HG02852 (cell line): ENCODE data around the gene PHF2.
"Not testable (repeated sequence)": the region's sequence is repeated elsewhere in the genome, so short reads cannot be mapped to it uniquely, and the experiment has no call there.

Experiments used
- ATAC-seq: cut with Tn5 transposase; IDR thresholded peaks from one replicate; pipeline ENCODE4 v1.9.1; 2021; ENCODE audit warnings: mild to moderate bottlenecking, moderate library complexity; ENCODE audit not compliant: unreplicated experiment

PHF2 gene

DNA sequence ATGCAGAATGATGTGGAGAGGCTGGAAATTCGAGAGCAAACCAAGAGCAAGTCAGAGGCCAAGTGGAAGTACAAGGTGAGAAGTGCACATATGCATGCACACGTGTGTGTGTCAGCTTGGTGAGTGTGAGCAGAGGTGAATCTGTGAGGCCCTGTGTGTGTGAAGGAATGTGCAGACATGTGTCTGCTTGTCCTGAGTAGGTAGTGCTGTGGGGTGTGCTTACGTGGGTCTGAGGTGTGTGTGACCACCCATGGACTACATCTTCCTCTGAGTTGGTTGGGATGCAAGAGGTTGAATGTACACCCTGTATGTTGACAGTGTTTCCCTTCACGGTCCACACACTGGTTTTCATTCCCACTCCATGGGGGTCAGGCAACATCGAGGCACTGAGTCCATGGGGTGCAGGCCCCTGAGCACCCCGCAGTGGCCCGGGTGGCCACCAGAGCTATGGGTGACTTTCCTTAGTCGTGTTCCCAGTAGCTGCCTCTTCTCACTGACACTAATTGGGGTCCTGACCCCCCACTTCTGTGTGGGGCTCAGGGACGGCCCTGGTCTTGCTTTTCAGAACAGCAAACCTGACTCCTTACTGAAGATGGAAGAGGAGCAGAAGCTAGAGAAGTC is 86.7 kb downstream of the PHF2 start:
- ATAC-seq = no peak

DNA sequence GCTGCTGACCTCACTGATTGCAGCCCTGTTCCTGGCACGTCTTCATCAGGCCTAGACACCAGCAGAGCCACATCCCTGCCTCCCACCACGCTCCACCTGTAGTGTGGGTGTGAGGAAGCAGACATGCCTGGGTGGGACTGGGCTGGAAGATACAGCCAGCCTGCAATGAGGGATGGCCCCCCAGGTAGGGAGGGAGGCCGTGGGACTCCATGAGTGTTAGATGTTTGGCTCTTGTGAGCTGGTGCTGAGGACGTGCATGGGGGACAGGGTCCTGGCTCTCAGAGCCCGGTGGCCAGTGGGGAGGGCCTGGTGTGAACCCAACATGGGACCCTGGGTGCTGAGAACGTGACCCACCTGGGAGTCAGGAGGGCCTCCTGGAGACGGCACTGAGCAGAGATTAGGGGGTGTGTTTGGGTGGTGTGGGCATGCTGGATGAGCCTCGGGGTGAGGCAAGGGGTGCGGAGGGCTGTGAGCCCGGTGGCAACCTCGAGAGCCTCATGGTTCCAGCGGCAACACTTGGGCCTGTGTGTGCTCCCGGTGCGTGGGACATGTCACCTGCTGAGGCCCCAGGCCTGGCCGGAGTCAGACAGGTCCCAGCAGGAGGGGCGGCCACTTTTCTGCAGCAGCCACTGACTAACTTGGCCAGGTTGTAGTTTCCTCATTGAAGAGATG is 87.6 kb downstream of the PHF2 start:
- ATAC-seq = no peak

DNA sequence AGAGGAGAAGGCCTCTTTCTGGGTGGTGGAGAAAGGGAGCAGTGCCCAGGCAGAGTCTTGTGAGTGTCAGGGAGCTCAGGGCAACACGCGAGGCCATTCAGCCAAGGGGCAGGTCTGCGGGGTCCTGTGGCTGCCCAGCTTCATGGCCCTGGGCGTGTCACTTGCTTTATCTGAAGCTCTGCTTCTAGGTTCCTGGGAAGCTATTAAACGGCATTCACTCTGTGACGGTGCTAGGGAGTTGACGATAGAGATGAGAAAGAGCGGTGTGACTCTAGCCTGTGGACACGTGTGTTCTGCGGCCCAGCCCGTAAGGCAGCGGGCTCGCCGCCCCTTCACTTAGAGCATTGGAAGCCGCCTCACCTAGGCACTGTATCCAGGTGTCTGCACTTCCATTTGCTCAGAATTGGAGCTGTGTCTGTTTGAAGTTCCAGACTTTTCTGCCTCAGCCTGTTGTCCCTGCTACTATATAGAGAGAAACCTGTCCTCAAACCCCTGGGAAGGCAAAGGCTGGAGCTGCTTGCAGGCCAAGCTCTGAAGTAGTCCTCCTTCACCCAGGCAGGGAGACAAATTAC is 88.3 kb downstream of the PHF2 start:
- no peak for ATAC-seq

DNA sequence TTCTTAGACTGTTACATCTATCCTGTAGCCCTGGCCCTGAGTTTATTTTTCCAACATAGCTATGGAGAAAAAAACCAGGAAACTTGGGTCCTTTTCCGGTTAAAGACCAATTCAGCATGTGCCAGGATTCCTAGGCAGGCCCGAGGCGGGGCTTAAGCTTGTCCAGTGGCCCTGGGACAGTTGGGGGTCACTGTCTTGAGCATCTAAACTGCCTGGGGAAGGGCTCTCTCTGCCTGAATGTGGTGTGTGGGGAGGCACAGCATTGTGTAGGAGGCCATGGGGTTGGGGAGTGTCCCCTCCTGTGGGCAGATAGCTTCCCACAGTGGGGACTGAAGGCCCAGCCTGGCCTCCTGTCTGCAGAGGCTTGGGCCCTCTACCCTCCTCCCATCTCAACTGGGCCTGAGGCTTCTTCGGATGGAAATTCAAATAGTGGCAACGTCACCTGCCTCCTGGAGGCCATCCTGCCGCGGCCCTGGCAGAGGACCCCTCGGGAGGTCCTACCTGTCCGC is 88.8 kb downstream of the PHF2 start:
- no peak for ATAC-seq

DNA sequence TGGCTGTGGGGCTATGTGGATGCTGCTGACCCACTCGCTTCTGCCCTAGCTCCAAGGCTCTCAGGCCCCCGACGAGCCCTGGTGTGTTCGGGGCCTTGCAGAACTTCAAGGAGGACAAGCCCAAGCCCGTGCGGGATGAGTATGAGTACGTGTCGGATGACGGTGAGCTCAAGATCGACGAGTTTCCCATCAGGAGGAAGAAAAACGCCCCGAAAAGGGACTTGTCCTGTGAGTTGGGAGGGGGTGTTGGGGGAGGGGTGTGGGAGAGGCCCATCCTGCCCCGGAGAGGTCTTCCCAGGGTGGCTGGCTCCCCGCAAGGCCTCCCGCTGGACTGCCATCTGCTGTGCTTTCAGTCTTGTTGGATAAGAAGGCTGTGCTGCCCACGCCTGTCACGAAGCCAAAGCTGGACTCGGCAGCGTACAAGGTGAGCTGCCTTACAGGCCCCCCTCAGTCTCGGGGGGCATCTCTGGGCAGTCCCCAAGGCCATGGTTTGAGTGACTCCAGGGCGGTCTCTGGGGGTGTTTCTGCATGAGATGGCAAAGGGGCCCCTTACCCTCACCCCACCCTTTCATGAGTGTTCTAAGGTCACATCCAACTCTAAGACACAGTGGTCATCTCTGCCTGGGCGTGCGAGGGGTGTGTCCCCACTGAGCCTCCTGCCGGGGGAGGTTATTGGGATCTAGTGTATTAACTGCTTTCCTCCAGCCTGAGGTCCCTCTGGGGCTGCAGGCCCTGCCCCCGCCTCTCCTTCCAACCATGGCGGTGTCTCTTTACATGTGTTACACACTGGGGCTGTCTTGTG is 89.5 kb downstream of the PHF2 start:
- ATAC-seq = no peak

DNA sequence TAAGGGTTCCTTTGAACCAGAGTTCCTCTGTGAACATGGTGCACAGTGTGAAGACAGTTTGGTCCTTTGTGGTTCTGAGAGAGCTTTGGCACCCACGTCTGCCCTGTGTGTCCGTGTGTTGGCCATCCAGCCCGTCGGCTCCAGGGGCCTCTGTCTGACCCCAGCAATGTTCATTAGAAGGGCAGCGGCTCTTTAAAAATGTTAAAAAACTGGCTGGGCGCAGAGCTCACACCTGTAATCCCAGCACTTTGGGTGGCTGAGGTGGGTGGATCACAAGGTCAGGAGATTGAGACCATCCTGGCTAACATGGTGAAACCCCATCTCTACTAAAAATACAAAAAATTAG is 90.0 kb downstream of the PHF2 start:
- ATAC-seq = not testable (repeated sequence)

DNA sequence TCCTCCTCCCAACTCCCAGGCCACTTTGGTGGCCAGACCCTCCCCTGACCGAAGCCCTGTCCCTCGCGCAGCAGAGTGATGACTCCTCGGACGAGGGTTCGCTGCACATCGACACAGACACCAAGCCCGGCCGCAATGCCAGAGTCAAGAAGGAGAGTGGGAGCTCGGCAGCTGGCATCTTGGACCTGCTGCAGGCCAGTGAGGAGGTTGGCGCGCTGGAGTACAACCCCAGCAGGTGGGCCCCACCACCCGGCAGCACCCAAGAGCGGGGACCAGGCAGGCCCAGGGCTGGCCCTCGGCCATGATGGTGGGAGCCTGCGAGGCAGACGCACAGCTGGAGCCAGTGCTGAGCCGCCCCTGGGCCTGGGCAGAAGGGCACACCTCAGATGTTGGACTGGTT is 90.6 kb downstream of the PHF2 start:
- ATAC-seq = no peak

DNA sequence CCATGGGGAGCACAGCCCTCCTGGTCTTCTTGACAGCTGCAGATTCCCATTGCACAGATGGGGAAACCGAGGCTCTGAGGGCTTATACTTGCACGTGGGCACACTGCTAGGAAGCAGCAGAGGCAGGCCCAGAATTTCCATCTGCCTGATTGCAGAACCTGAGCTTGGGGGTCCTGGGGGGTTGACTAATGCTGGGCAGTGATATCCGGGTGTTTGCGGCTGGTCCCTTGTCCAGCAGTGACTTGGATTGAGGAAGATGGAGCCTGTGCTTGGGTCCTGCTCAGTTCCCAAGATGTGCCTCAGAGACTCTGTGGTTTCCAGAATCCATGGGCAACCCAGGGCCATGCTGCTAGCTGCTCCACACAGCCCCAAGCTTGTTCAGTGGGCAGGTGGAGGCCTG is 91.2 kb downstream of the PHF2 start:
- ATAC-seq = no peak

DNA sequence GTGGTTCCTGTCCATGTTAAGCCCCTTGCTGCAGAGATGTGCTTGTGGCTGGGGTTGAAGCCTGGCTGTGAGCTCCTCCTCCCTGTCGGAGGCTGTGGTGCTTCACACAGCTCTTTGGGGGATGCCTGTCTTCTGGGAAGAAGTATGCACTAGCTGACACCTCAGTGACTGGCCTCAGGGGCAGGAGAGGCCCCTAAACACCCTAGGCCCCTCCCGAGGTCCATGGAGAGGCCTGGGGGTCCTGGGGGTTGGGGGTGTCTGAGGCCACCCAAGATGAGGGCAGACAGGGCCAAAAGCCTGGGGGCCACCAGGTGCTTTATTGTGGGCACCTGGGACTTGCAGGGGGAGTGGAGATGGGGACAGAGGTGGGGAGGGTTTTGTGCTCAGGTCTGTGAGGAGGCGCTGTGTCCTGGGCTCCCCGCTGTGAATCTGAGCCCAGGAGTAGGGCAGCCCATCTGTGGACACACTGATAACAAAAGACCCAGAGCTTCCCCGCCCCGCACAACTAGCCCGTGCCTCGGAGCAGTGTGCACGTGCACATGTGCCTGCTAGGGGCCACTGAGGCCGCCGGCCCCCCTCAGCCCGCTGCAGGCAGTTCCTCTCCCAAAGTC is 92.0 kb downstream of the PHF2 start:
- no peak for ATAC-seq

DNA sequence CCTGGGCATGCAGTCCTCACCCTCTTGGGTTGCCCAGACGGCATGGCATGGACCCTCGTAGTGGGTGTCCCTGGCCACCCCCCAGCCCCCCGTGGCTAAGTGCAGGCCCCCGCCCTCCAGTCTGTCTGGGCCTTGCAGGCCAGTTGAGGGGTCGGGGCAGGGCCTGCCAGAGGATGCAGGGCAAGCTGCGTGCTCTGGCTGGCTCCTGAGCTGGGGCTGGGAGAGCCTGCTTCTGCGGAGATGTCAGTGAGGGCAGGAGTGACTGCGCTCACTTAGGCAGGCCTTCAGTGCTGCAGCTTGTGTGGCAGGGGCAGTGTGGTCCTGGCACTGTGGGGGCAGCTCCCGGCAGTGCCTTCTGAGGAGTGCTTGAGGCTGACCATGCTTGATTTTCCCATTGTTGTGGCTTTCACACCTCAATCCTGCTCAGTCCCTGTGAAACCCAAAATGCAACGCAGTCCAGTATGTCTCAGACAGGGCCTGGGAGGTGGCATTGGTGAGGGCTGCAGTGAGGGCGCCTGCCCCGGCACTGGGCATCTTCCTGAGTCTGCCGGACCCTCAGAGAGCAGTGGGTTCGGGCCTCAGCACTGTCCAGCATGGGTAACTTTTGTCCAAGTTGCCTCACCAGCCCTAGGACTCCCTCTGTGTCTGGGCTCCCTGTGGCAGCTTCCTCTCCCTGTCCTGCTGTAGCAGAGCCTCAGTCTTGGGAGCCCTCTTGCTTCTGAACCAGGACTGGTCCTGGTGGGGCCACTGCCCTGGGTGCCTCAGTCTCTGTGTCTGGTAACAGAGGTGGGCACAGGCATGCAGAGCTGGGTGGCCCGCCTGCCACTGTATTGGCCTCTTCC is 93.0 kb downstream of the PHF2 start:
- ATAC-seq = no peak

DNA sequence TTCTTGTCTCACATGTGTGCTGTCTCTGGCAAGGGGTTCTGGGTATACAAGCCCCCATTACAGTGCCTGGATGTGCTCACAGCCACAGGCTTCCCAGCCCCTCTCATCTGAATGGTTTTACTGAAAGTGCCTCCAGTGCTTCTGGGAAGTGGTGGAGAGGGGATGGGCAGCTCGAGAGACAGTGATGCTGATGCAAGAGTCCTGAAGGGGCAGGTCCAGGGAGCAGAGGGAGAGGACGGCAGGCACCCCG is 93.5 kb downstream of the PHF2 start:
- no peak for ATAC-seq

DNA sequence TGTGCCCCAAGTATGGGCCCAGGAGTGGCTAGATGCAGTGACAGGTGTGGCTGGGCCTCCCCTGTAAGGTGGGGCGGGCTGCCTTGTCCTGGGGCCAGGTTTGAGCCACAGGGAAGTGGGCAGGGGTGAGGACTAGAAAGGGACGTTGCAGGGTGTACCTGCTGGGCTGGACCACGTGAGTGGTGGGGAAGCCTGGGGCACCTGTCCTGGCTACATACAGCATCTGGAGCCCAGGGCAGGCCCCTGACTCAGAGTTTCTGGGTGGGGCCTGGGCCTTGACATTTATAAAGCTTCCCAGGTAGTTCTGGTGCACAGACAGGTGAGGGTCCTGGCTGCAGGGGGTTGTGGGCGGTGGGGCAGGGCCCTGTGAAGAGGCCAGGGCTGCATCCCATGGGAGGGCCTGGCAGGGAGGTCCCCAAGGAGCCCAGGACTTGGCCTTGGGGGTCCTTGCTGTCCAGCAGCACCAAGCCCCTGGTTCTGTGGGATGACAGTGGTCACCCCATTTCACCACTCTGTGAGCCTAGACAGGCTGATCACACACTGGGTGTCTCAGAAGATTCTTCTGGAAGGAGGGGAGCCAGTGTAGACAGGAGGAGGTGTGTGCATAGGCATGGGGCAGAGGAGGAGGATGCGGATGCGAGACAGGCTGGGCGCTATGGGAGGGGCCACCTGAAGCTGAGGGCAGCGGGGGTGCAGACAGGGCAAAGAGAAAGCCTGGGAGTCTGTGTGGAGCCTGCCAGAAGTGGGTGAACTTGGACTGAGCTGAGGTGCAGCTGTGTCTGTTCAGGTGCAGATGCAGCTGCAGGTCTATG is 94.0 kb downstream of the PHF2 start:
- no peak for ATAC-seq

DNA sequence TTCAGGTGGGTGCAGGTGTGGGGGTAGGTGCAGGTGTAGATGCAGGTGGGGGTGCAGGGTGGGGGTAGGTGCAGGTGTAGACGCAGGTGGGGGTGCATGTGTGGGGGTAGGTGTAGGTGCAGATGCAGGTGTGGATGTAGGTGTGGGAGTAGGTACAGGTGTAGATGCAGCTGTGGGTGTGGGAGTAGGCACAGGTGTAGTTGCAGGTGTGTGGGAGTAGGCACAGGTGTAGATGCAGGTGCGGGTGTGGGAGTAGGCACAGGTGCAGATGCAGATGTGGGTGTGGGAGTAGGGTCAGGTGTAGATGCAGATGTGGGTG is 94.6 kb downstream of the PHF2 start:
- no peak for ATAC-seq

DNA sequence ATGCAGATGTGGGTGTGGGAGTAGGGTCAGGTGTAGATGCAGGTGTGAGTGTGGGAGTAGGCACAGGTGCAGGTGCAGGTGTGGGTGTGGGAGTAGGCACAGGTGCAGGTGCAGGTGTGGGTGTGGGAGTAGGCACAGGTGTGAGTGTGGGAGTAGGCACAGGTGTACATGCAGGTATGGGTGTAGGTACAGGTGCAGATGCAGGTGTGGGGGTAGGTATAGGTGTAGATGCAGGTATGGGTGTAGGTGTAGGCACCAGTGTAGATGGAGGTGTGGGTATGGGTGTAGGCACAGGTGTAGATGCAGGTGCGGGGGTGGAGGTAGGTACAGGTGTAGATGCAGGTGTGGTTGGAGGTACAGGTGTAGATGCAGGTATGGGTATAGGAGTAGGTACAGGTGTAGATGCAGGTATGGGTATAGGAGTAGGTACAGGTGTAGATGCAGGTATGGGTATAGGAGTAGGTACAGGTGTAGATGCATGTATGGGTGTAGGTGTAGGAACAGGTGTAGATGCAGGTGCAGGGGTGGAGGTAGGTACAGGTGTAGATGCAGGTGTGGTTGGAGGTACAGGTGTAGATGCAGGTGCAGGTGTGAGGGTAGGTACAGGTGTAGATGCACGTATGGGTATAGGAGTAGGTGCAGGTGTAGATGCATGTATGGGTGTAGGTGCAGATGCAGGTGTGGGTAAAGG is 96.1 kb downstream of the PHF2 start:
- ATAC-seq = not testable (repeated sequence)

DNA sequence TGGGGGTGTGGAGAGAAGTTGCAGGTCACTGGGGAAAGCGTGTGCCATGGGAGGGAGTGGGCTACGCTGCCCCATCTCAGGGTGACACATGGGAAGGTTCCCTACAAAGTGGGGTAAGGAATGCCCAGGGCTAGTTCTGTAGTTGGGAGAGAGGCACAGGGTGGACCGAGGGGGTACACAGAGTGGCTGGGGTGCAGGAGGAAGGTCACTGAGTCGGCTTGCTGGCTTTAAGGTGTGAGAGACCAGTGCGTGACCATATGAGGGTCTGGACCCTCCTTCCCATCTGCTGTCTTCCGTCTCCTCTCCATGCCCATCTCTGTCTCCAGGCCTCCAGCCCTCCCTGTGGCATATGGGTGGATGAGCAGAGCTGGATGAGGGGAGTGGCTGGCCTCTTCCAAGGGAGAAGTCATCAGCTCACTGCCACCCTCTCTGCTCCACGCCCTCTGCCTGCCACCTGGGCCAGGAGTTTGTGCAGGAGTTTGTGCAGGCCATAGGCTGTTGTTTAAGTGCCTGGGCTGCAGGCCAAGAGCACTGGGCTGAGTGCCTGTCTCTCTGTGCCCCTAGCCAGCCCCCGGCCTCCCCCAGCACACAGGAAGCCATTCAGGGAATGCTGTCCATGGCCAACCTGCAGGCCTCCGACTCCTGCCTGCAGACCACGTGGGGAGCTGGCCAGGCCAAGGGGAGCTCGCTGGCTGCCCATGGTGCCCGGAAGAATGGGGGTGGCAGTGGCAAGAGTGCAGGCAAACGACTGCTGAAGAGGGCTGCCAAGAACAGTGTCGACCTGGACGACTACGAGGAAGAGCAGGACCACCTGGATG is 96.8 kb downstream of the PHF2 start:
- ATAC-seq = no peak

DNA sequence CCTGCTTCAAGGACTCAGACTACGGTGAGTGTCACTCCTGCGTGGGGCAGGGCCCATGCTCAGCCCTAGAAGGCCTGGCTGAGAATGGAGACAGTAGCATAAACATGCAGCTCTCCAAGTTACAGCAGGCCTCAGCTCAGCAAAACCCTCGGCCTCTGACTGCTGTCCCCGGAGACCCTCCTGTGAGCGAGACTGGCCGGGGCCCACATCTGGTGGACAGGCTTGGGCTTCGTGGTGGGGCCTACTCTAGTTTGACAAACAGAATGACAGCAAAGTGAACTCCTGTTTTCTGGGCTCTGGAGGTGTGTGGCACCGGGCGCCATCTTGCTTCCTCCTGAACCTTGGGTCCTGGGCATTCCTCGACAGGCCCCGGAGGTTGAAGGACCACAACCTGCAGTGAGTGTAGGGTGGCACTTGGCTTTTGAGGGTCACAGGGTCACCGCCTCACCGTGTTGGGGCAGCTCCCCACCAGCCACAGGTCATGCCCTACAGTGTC is 97.5 kb downstream of the PHF2 start:
- ATAC-seq = no peak

DNA sequence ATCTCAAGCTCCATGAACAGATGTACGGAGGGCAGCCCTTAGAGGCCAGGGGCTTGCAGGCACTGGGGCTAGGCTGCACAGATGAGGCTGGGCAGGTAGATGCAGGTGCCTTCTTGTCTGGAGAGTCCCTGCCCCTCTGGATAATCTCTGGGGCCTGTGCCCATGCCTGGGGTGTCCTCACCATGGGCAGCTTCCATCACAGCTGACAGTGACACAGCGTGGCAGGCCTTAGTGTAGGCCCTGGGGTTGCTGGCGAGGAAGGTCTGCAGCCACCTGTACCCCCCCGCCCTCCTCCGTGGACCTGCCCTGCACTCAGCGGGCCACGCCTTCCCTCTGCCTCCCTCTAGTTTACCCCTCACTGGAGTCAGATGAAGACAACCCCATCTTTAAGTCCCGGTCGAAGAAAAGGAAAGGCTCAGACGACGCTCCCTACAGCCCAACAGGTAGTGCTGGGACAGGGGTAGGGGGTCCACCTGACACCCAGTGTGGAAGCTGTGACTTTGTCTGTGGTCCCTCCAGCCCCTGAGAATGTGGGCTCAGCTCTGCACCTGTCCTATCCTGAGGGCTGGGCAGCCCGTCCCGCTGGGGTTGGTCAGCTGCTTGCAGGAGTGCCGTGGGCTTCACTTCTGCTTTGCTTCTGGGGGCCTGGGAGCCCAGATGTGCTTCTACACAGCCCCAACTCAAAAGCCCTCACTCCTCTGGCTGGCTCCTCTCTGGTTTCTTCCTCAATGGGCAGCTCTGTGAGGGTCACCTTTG is 98.4 kb downstream of the PHF2 start:
- ATAC-seq = no peak
